GM19239 (cell line): ENCODE measurements around the gene DBNDD2.
A peak's percentile ranks its signal among the peaks of the same experiment; 100 is the strongest.

Experiments used
- DNase-seq: peaks from one replicate; pipeline ENCODE4 v3.0.0; 2011; ENCODE audit warnings: low spot score; ENCODE audit not compliant: insufficient read length
- FAIRE-seq: peaks from 2 replicates; lab custom pipeline; 2011; peaks lifted over from hg19 to GRCh38; lab: Jason Lieb, UNC

The DBNDD2 gene

GRCh38 chr20:45407783-45408645 is at the start of gene DBNDD2:
Gene DBNDD2 (plus strand): TSS chr20:45408289. CDS start chr20:45408468, 179 bp downstream.
- DNase-seq (no peak), FAIRE-seq (no peak)

- DNase-seq, result no peak
- no peak for FAIRE-seq
Observed at GRCh38 chr20:45359069-45359405, 49.1 kb upstream of the DBNDD2 start.

- DNase-seq (no peak), FAIRE-seq (no peak)
Observed at GRCh38 chr20:45359406-45360148, 48.5 kb upstream of the DBNDD2 start.

- DNase-seq (no peak), FAIRE-seq (no peak)
Observed at GRCh38 chr20:45361793-45362192, 46.3 kb upstream of the DBNDD2 start.

GRCh38 chr20:45362804-45363610 is 45.1 kb upstream of the DBNDD2 start, which contains the start of gene SYS1:
Gene SYS1 (plus strand): TSS chr20:45363156. CDS start chr20:45363532, 376 bp downstream.
- peak; percentile 84 for DNase-seq
- peak; percentile 94 for FAIRE-seq

- FAIRE-seq (no peak), DNase-seq (no peak)
Observed at GRCh38 chr20:45363611-45364492, 44.2 kb upstream of the DBNDD2 start.

- FAIRE-seq (no peak), DNase-seq (no peak)
Observed at GRCh38 chr20:45365444-45365970, 42.6 kb upstream of the DBNDD2 start.

GRCh38 chr20:45366192-45366591 is 41.9 kb upstream of the DBNDD2 start:
- DNase-seq (no peak), FAIRE-seq (no peak)

- DNase-seq, result no peak
- FAIRE-seq, result no peak
Observed at GRCh38 chr20:45366631-45367030, 41.5 kb upstream of the DBNDD2 start.

GRCh38 chr20:45367126-45367525 is 41.0 kb upstream of the DBNDD2 start:
- no peak for DNase-seq
- FAIRE-seq, result no peak

GRCh38 chr20:45368221-45368980 is 39.7 kb upstream of the DBNDD2 start:
- FAIRE-seq (peak; percentile 98), DNase-seq (peak; percentile 73)

GRCh38 chr20:45370571-45371160 is 37.4 kb upstream of the DBNDD2 start:
- no peak for FAIRE-seq
- DNase-seq, result no peak

- FAIRE-seq, result no peak
- DNase-seq, result no peak
Observed at GRCh38 chr20:45372241-45372640, 35.8 kb upstream of the DBNDD2 start.

- no peak for FAIRE-seq
- no peak for DNase-seq
Observed at GRCh38 chr20:45372646-45373352, 35.3 kb upstream of the DBNDD2 start.

- FAIRE-seq, result peak; percentile 87
Observed at GRCh38 chr20:45373353-45374100, 34.6 kb upstream of the DBNDD2 start.

GRCh38 chr20:45374101-45374467 is 34.0 kb upstream of the DBNDD2 start:
- no peak for DNase-seq
- FAIRE-seq, result no peak

More at GRCh38 chr20:45373353-45374100, 34.6 kb upstream of the DBNDD2 start:
- DNase-seq, result peak; percentile 61

- DNase-seq (no peak), FAIRE-seq (no peak)
Observed at GRCh38 chr20:45374966-45375365, 33.1 kb upstream of the DBNDD2 start.
